CD4-positive, alpha-beta T cell treated with Interferon alpha-2 for 1 hour (primary cell): Measurements from ENCODE around the gene JAM2.

ENCODE experiments used
- DNase-seq, 2 donors: peaks; one replicate each; pipeline ENCODE4 v3.0.0-alpha.2; 2020 to 2022

JAM2 gene

GRCh38 chr21:25722631-25723030 lies 83.6 kb downstream of the JAM2 start:
- DNase-seq, result peak in 1 of 2 donors; percentile 1

GRCh38 chr21:25732091-25732760 lies 93.2 kb downstream of the JAM2 start:
- DNase-seq, result no peak

DNA sequence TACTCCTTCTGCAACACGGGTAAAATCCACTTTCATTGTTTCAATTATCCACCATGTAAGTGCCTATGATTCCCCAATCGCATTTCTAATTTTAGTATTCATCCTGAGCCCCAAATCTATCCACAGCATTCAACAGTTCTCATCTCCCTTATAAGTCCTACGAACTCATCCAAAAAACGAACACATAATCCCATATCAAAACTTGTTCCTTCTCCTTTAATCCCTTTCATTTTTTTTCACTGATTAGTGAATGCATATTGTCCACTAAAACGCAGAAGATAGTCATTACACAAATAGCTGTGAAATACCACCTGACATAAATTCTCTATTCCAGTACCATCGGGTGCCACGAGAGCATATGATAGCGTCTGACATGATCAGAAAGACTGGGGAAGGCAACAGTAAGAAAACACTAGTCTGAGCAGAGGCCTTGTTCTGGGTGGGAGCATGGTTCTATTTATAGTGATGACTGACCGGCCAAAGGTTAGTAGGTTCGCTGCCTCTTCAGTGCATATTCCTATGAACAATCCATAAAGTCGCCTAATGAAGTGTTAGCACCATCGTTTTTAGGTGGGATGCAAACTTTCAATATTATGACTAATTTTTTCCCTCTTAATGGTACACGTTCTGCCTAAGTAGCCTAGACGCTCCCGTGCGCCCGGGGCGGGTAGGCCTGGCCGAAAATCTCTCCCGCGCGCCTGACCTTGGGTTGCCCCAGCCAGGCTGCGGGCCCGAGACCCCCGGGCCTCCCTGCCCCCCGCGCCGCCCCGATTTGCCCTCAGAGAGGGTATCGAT lies 95.0 kb downstream of the JAM2 start:
- peak in 1 of 2 donors; percentile 27 for DNase-seq

DNA sequence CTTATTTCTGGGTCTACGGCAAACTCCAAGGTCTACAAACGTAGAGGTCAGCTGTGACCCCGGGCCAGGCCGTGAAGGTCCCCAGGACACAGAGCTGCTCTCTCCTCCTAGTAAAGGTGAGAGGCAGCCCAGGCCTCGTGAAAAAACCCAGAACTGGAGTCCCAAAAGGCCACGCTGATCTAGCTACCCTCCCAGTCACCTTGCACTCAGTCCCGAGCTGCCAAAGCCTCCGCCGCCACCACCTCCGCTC lies 95.5 kb downstream of the JAM2 start:
- DNase-seq, result no peak

- peak; percentile 98 for DNase-seq
Measured at GRCh38 chr21:25734904-25735645, 96.0 kb downstream of the JAM2 start, which contains the start of the genes ATP5PF and GABPA. ATP5PF (minus strand) TSS chr21:25734904; CDS start chr21:25729794, 5,110 bp downstream. GABPA (plus strand) TSS chr21:25734972; CDS start chr21:25741599, 6,627 bp downstream.

DNA sequence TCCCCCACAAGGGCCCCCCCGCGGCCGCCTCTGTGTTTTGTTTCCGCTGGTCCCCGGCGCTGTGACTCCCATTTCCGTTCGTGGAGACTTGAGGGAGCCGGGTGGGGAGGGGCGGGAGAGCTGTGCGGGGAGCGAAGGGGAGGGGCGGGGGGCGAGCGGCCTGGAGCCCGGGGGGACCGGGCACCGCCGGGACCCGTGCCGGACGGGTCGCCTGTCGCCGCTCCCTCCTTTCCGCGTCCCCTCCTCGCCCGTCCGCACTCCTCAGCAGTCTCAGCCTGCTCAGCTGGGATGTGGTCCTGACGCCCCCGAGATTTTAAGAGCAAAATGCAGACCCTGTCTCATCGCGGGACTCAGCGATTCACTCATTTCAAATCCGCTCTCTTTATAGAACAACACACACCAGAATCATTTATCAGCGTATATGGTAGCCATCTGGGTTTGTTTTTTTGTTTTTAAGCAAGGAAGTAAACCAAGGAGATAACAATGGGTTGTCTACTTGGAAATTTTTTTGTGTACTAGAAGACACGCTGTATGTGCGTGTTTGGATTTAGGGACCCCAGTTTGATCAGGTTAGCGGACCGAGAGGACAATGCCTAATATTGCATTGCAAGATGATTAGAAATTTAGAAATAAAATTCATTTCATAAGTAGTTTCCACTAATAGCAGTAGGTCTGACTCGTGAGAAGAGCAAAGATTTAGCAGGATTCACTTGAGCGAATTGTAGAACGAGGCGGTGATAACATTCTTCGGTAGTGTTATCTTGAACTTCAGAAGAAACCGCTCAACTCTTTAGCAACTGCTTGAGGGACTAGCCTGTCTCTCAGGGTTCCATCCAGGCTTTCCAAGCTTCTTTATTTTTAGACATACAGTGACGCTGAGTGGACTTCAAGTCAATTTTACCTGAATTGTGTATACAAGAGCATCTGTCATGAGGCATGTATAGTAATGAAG lies 96.9 kb downstream of the JAM2 start:
- peak; percentile 61 to 79 for DNase-seq

DNA sequence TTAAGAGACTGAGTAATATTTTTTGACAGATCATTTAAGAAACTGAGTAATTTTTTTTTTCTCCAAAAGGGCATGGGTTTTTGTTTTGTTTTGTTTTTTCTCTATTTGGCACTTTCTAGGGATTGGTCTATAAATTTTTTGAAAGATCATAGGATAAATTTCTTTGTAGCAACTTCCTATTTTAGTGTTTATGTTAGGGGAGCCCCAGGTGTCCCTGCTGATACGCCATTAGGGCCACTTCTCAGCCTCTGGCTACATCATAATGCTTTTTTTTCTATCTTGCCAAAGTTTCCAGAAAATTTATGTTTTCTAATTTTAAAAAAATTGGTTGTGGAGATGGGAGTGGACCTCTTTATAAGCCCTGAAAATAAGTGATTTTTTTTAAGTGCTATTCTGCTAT lies 98.4 kb downstream of the JAM2 start:
- DNase-seq, result no peak

GRCh38 chr21:25742900-25743299 lies 103.8 kb downstream of the JAM2 start:
- no peak for DNase-seq

DNA sequence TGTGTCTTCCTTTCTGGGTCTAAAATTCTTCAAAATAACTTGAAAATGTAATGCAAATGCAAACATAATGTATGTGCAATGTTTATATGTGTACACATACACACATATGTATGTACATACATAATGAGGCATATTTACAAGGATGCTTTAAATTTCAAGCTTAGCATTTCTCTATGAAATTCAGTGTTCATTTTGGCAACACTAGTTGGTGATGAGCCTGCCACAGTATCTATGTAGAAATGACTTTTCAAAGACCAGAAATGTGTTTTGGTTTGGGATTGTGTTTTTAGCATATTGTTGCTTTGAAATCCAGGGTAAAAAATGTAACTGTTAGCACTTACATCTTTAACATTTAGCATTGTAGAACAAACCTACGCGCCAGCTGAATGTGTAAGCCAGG lies 105.8 kb downstream of the JAM2 start:
- no peak for DNase-seq

GRCh38 chr21:25750085-25750484 lies 111.0 kb downstream of the JAM2 start:
- DNase-seq, result no peak

DNA sequence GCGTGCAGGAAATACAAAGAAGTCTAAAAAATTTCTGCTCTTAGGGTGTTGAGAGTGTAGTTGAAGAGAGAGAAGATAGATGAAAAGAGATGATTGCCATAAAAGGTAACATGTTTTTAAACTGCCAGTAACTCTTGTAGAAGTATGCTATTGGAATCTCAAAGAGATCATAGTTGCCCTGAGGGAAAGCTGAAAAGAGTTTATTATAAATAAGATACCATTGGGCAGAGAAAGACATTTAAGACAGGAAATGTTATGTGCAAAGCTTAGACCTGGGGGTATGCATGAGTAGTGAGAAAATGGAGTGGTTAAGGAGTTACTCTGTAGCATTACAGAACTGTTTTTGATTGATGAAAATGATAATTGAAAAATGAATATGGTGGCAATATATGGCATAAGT lies 113.4 kb downstream of the JAM2 start:
- no peak for DNase-seq

- no peak for DNase-seq
Measured at GRCh38 chr21:25756190-25756932, 117.3 kb downstream of the JAM2 start.

- no peak for DNase-seq
Measured at GRCh38 chr21:25757531-25757930, 118.5 kb downstream of the JAM2 start.

- no peak for DNase-seq
Measured at GRCh38 chr21:25759573-25759972, 120.5 kb downstream of the JAM2 start.

DNA sequence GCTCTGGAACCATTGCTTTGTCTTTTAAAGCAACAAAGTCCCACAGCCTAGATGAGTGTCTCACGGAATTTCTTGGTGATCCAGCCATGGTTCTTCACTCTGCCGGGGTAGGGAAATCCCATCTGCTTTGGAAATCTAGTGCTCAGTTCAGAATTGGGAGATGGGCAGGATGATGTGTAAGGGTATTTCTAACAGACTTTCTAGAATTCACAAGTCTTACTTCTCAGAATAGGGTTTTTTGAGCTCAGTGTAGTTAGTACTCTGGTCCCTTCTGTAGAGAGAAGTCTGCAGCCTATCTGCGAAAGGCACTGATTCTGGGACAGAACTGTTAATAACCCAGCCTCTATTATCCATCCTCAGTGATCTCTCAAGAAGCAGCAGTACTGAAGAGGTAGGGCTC lies 121.0 kb downstream of the JAM2 start:
- no peak for DNase-seq

GRCh38 chr21:25760677-25761076 lies 121.6 kb downstream of the JAM2 start:
- DNase-seq, result no peak

DNA sequence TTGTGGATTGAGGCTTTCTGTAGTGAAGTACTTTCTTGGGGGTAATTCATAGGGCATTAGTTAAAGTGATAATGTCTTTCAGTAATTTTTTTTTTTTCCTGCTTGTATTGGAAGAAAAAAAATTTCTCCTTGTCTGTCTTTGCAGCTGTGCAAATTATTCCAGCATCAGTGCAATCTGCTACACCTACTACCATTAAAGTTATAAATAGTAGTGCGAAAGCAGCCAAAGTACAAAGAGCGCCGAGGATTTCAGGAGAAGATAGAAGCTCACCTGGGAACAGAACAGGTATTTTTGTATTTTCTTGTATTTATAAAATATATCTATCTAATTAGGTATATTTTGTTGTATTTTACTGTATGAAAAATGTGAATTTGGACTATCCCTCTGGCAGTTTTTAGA lies 125.0 kb downstream of the JAM2 start:
- no peak for DNase-seq
